ENCODE data around the gene MORN2. TPM values are rescaled to one million over a fixed set of nuclear protein-coding genes. Genes with fewer than 3 reads are reported as not detected.

Gene MORN2
- total and polyA plus RNA-seq, 2 of the 13 experiments (the other 11 are each of a cell fraction or from before 2014, with no cell fraction given): 7.0 to 28.0 TPM

GRCh38 chr2:38889575-38889974 is 13.8 kb downstream of the MORN2 start, which contains the start of gene ARHGEF33:
ARHGEF33 (plus strand) TSS chr2:38889875; CDS start chr2:38919448, 29,573 bp downstream.
- ATAC-seq (no peak), FAIRE-seq (no peak), DNase-seq (ENCODE audit: low spot score) (no peak)
- ChIA-PET POLR2A (no interaction called here), CTCF (ENCODE audit: low intra/inter-chr PET ratio, low total read pairs) (no interaction called here)
- H3K4me3 ChIP-seq (replicated peaks in 1 of 3; ENCODE audit: insufficient read depth in 1 of 3, low read depth in 2 of 3, low read length in 3 of 3): no peak within 1 kb of the TSS
- no peak for TF ChIP-seq HDAC1 (CRISPR knock-in tag; IDR thresholded peaks at IDR 0.05)
- TF ChIP-seq BHLHE40 (IDR thresholded peaks at IDR 0.05; ENCODE audit: low read length): no peak
- no peak for TF ChIP-seq MAFK (conservative IDR thresholded peaks at IDR 0.05 in 1 of 2, IDR thresholded peaks at IDR 0.05 in 1 of 2; ENCODE audit: low read length in 2 of 2)
- TF ChIP-seq ZNF33A (CRISPR knock-in tag; IDR thresholded peaks at IDR 0.05; ENCODE audit: borderline replicate concordance): no peak
- no peak for TF ChIP-seq TBX2 (CRISPR knock-in tag; IDR thresholded peaks at IDR 0.05; ENCODE audit: borderline replicate concordance)
- TF ChIP-seq USF2 (IDR thresholded peaks at IDR 0.05; ENCODE audit: low read depth, low read length): no peak
- no peak for TF ChIP-seq USF2 (CRISPR knock-in tag; IDR thresholded peaks at IDR 0.05; ENCODE audit: borderline replicate concordance)
- TF ChIP-seq FOXP4 (CRISPR knock-in tag; IDR thresholded peaks at IDR 0.05): no peak
- no peak for TF ChIP-seq HNF4G (IDR thresholded peaks at IDR 0.05; ENCODE audit: borderline replicate concordance, low read depth, low read length)
- no peak for TF ChIP-seq HNF4G (CRISPR knock-in tag; IDR thresholded peaks at IDR 0.05; ENCODE audit: borderline replicate concordance, low read depth)
- TF ChIP-seq CCAR2 (optimal IDR thresholded peaks at IDR 0.05; ENCODE audit: low read depth, low read length): no peak
- no peak for TF ChIP-seq CENPBD1 (CRISPR knock-in tag; IDR thresholded peaks at IDR 0.05; ENCODE audit: borderline replicate concordance, low read depth)
- TF ChIP-seq JDP2 (CRISPR knock-in tag; IDR thresholded peaks at IDR 0.05; ENCODE audit: borderline replicate concordance): no peak
- no peak for TF ChIP-seq NCOA1 (CRISPR knock-in tag; IDR thresholded peaks at IDR 0.05)
- TF ChIP-seq ZFAT (CRISPR knock-in tag; conservative IDR thresholded peaks at IDR 0.05): no peak
- TF ChIP-seq ZIK1 (CRISPR knock-in tag; IDR thresholded peaks at IDR 0.05; ENCODE audit: borderline replicate concordance, low read depth): no peak
- TF ChIP-seq ZBTB7A (CRISPR knock-in tag; IDR thresholded peaks at IDR 0.05): no peak
- no peaks in the 10 kb centered on the region for H3K36me3 ChIP-seq (replicated peaks in 1 of 2; ENCODE audit: control insufficient read depth in 1 of 2, insufficient read depth in 2 of 2, low read length in 2 of 2)
- intact Hi-C loops (cut with micrococcal nuclease; ENCODE audit: unreplicated experiment): no loop called here
- H3K4me2 ChIP-seq (ENCODE audit: low read depth, low read length): no peak within 1 kb of the TSS
- no peak within 1 kb of the TSS for H2AFZ ChIP-seq (ENCODE audit: low read length)
- H3K9me3 ChIP-seq (ENCODE audit: low read length): no peaks in the 10 kb centered on the region
- H4K20me1 ChIP-seq (ENCODE audit: insufficient read depth, low read length): no peaks in the 10 kb centered on the region
- 40% methylated on average over 3 of the region's 3 CpGs for WGBS (ENCODE audit: low lambda C conversion rate)
- 0 out of 5 replicates have a peak, but pooled peaks cover 0 to 3% of the 10 kb centered on the region in 2 experiments for H3K27me3 ChIP-seq (ENCODE audit: control insufficient read depth in 1 of 2, insufficient read depth in 2 of 2, low read length in 2 of 2)
- H3K79me2 ChIP-seq (ENCODE audit: insufficient read depth, low read length): no peaks in the 10 kb centered on the region
- no peak within 1 kb of the TSS for H3K9ac ChIP-seq (ENCODE audit: insufficient read depth, low read depth, low read length)
- BruUV-seq (replicated peaks): no TSS peak
- H3K4me1 ChIP-seq (ENCODE audit: insufficient read depth, low read length): no peaks in the 10 kb centered on the region
- in situ Hi-C loops (cut with HindIII; ENCODE audit: extremely low pct_ligation_motif_present, low pct_unique_long_range_greater_than_20kb): no loop called here
- H3K27ac ChIP-seq (ENCODE audit: extremely low read length, insufficient read depth, low read length): no peak within 1 kb of the TSS
